Activated CD4-positive, alpha-beta T cell treated with anti-CD3 and anti-CD28 coated beads, Interleukin-2, amount 10 ng/mL, durations not matched to agents 24 days and 14 days (primary cell): ENCODE data around the gene PPY. TPM values are rescaled to one million over a fixed set of nuclear protein-coding genes. Genes with fewer than 3 reads are reported as not detected.
"Not testable (repeated sequence)": the region's sequence is repeated elsewhere in the genome, so short reads cannot be mapped to it uniquely, and the experiment has no call there.

ENCODE experiments used
- DNase-seq: peaks from one replicate; pipeline ENCODE4 v3.0.0; 2022
- H3K27ac Mint-ChIP-seq: one replicate; pipeline ENCODE4 v1.8.0; 2022; ENCODE audit warnings: mild to moderate bottlenecking, mixed read lengths
- H3K27me3 Mint-ChIP-seq: one replicate; pipeline ENCODE4 v1.8.0; 2022; ENCODE audit warnings: mixed read lengths
- H3K36me3 Mint-ChIP-seq: one replicate; pipeline ENCODE4 v1.8.0; 2022; ENCODE audit warnings: low read depth, mild to moderate bottlenecking, mixed read lengths
- H3K4me1 Mint-ChIP-seq: one replicate; pipeline ENCODE4 v1.8.0; 2021; ENCODE audit warnings: mixed read lengths
- H3K4me3 Mint-ChIP-seq: one replicate; pipeline ENCODE4 v1.8.0; 2022; ENCODE audit warnings: mild to moderate bottlenecking, moderate library complexity, mixed read lengths
- H3K9me3 Mint-ChIP-seq: one replicate; pipeline ENCODE4 v1.8.0; 2021; ENCODE audit warnings: mixed read lengths
- intact Hi-C: fragments of 100-400 bp; cut with micrococcal nuclease; formaldehyde crosslinking; loops from one replicate; pipeline ENCODE4 v1.15.1; 2023
- total RNA-seq: library from RNA; stranded (reverse); gene quantifications from 2 replicates; pipeline ENCODE4 v1.2.3, GENCODE V29; 2022

PPY gene
- total RNA-seq, 1 donor from 2014 or later = not detected

GRCh38 chr17:43952724-43953666, 10.7 kb upstream of the PPY start:
- Mint-ChIP-seq H3K4me3 (peak overlapping the region; percentile 14), H3K36me3 (no peaks in the 10 kb centered on the region), H3K4me1 (peaks cover 2% of the 10 kb centered on the region), H3K9me3 (no peaks in the 10 kb centered on the region), H3K27me3 (peaks cover 48% of the 10 kb centered on the region), H3K27ac (no peak overlapping the region)
- DNase-seq = no peak
- intact Hi-C loops = no loop called here

GRCh38 chr17:43952351-43952723, 10.1 kb upstream of the PPY start:
- Mint-ChIP-seq H3K27ac (no peak overlapping the region), H3K27me3 (peaks cover 51% of the 10 kb centered on the region), H3K9me3 (no peaks in the 10 kb centered on the region), H3K4me3 (no peak overlapping the region), H3K4me1 (peaks cover 6% of the 10 kb centered on the region), H3K36me3 (no peaks in the 10 kb centered on the region)
- no peak for DNase-seq
- intact Hi-C loops = no loop called here

GRCh38 chr17:43951750-43952149, 9.5 kb upstream of the PPY start:
- H3K9me3 Mint-ChIP-seq = no peaks in the 10 kb centered on the region
- peaks cover 51% of the 10 kb centered on the region for H3K27me3 Mint-ChIP-seq
- no peak overlapping the region for H3K27ac Mint-ChIP-seq
- DNase-seq = no peak
- peaks cover 6% of the 10 kb centered on the region for H3K4me1 Mint-ChIP-seq
- intact Hi-C loops = no loop called here
- no peaks in the 10 kb centered on the region for H3K36me3 Mint-ChIP-seq
- H3K4me3 Mint-ChIP-seq = no peak overlapping the region

- DNase-seq = no peak
- Mint-ChIP-seq H3K4me1 (peaks cover 6% of the 10 kb centered on the region), H3K27ac (no peak overlapping the region), H3K27me3 (peaks cover 51% of the 10 kb centered on the region), H3K9me3 (no peaks in the 10 kb centered on the region), H3K4me3 (no peak overlapping the region), H3K36me3 (no peaks in the 10 kb centered on the region)
- intact Hi-C loops = no loop called here
Observed at GRCh38 chr17:43950554-43950953, 8.3 kb upstream of the PPY start.

- Mint-ChIP-seq H3K27me3 (peaks cover 51% of the 10 kb centered on the region), H3K36me3 (no peaks in the 10 kb centered on the region), H3K4me3 (no peak overlapping the region)
Observed at GRCh38 chr17:43949781-43950180, 7.5 kb upstream of the PPY start.

GRCh38 chr17:43946781-43947180, 4.5 kb upstream of the PPY start:
- H3K27ac Mint-ChIP-seq = no peak overlapping the region

More at GRCh38 chr17:43949781-43950180, 7.5 kb upstream of the PPY start:
- Mint-ChIP-seq H3K27ac (no peak overlapping the region), H3K4me1 (peaks cover 8% of the 10 kb centered on the region), H3K9me3 (no peaks in the 10 kb centered on the region)
- no peak for DNase-seq
- intact Hi-C loops = loop anchor here (10.0 kb wide), 1 partner anchor 215 kb away; no protein-coding TSS in a partner anchor

GRCh38 chr17:43945074-43945829, 3.0 kb upstream of the PPY start:
- no peak for DNase-seq
- H3K27ac Mint-ChIP-seq = no peak overlapping the region
- H3K36me3 Mint-ChIP-seq = no peaks in the 10 kb centered on the region
- intact Hi-C loops = loop anchor here (10.0 kb wide), 1 partner anchor 220 kb away; no protein-coding TSS in a partner anchor
- H3K4me3 Mint-ChIP-seq = no peak overlapping the region
- no peaks in the 10 kb centered on the region for H3K9me3 Mint-ChIP-seq
- H3K27me3 Mint-ChIP-seq = peaks cover 15% of the 10 kb centered on the region
- peaks cover 13% of the 10 kb centered on the region for H3K4me1 Mint-ChIP-seq

More at GRCh38 chr17:43946781-43947180, 4.5 kb upstream of the PPY start:
- peaks cover 13% of the 10 kb centered on the region for H3K4me1 Mint-ChIP-seq
- H3K36me3 Mint-ChIP-seq = no peaks in the 10 kb centered on the region
- no peaks in the 10 kb centered on the region for H3K9me3 Mint-ChIP-seq
- peaks cover 29% of the 10 kb centered on the region for H3K27me3 Mint-ChIP-seq
- intact Hi-C loops = loop anchor here (10.0 kb wide), 1 partner anchor 218 kb away; no protein-coding TSS in a partner anchor
- no peak for DNase-seq
- no peak overlapping the region for H3K4me3 Mint-ChIP-seq

- peak; percentile 67 for DNase-seq
- H3K27ac Mint-ChIP-seq = no peak overlapping the region
- intact Hi-C loops = loop anchor here (5.0 to 10.0 kb wide), 2 partner anchors 102 to 224 kb away; no protein-coding TSS in a partner anchor
- no peaks in the 10 kb centered on the region for H3K9me3 Mint-ChIP-seq
- H3K4me3 Mint-ChIP-seq = no peak overlapping the region
- peaks cover 15% of the 10 kb centered on the region for H3K27me3 Mint-ChIP-seq
- H3K4me1 Mint-ChIP-seq = peaks cover 15% of the 10 kb centered on the region
- no peaks in the 10 kb centered on the region for H3K36me3 Mint-ChIP-seq
Observed at GRCh38 chr17:43940630-43941029, 1.6 kb downstream of the PPY start.

- no peak overlapping the region for H3K27ac Mint-ChIP-seq
- H3K4me1 Mint-ChIP-seq = peaks cover 13% of the 10 kb centered on the region
- no peaks in the 10 kb centered on the region for H3K36me3 Mint-ChIP-seq
- no peaks in the 10 kb centered on the region for H3K9me3 Mint-ChIP-seq
- peaks cover 15% of the 10 kb centered on the region for H3K27me3 Mint-ChIP-seq
- no peak overlapping the region for H3K4me3 Mint-ChIP-seq
- DNase-seq = no peak
- intact Hi-C loops = loop anchor here (5.0 to 10.0 kb wide), 2 partner anchors 102 to 225 kb away; no protein-coding TSS in a partner anchor
Observed at GRCh38 chr17:43939886-43940285, 2.4 kb downstream of the PPY start.

GRCh38 chr17:43939452-43939851, 2.8 kb downstream of the PPY start:
- not testable (repeated sequence) for H3K4me3 Mint-ChIP-seq

GRCh38 chr17:43938838-43939182, 3.5 kb downstream of the PPY start:
- Mint-ChIP-seq H3K4me3 (no peak overlapping the region), H3K27ac (no peak overlapping the region)
- intact Hi-C loops = no loop called here

More at GRCh38 chr17:43939452-43939851, 2.8 kb downstream of the PPY start:
- H3K36me3 Mint-ChIP-seq, DNase-seq, intact Hi-C loops, H3K27ac Mint-ChIP-seq, H3K9me3 Mint-ChIP-seq: not testable (repeated sequence)
- peaks cover 11% of the 10 kb centered on the region for H3K4me1 Mint-ChIP-seq
- peaks cover 15% of the 10 kb centered on the region for H3K27me3 Mint-ChIP-seq

GRCh38 chr17:43936434-43936833, 5.8 kb downstream of the PPY start:
- H3K27ac Mint-ChIP-seq = no peak overlapping the region
- H3K9me3 Mint-ChIP-seq = no peaks in the 10 kb centered on the region
- no peak overlapping the region for H3K4me3 Mint-ChIP-seq
- H3K36me3 Mint-ChIP-seq = no peaks in the 10 kb centered on the region
- H3K4me1 Mint-ChIP-seq = peaks cover 6% of the 10 kb centered on the region
- peaks cover 15% of the 10 kb centered on the region for H3K27me3 Mint-ChIP-seq
- intact Hi-C loops = no loop called here
- no peak for DNase-seq

More at GRCh38 chr17:43938838-43939182, 3.5 kb downstream of the PPY start:
- Mint-ChIP-seq H3K9me3 (no peaks in the 10 kb centered on the region), H3K36me3 (no peaks in the 10 kb centered on the region), H3K4me1 (peaks cover 8% of the 10 kb centered on the region), H3K27me3 (peaks cover 15% of the 10 kb centered on the region)
- no peak for DNase-seq

- Mint-ChIP-seq H3K4me3 (no peak overlapping the region), H3K36me3 (no peaks in the 10 kb centered on the region), H3K27me3 (peaks cover 15% of the 10 kb centered on the region), H3K4me1 (peaks cover 6% of the 10 kb centered on the region), H3K27ac (no peak overlapping the region), H3K9me3 (no peaks in the 10 kb centered on the region)
- intact Hi-C loops = no loop called here
- no peak for DNase-seq
Observed at GRCh38 chr17:43935926-43936261, 6.4 kb downstream of the PPY start.
